ENCODE data around the gene ZNF316.
A peak's percentile ranks its signal among the peaks of the same experiment; 100 is the strongest.

The ZNF316 gene

DNA sequence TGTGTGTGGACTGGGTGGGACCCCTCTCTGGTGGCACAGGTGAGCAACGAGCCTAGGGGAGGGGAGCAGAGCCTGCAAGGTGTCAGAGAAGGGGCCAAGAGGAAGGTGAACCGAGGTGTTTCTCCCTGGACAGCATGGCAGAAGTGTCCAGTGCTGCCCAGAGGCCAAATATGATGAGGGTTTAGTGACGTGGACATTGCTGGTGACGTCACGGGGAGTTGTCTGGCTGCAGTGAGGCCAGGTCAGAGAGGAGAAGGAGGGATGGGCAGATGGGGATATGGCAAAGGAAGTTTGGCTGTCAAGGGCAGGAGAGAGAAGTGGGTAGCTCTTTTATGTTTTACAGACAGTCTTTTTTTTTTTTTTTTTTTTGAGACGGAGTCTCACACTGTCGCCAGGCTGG lies 24.3 kb upstream of the ZNF316 start:
- Histone ChIP-seq H2AFZ (ENCODE audit: low read depth, low read length) (no peak overlapping the region), H3K4me1 (ENCODE audit: low read length) (no peaks in the 10 kb centered on the region), H3K9me3 (ENCODE audit: insufficient read depth, low read length) (no peaks in the 10 kb centered on the region), H3K79me2 (ENCODE audit: low read length) (no peaks in the 10 kb centered on the region), H3K4me3 (ENCODE audit: low read length) (no peak overlapping the region), H3K27ac (ENCODE audit: low read length) (no peak overlapping the region), H4K20me1 (ENCODE audit: insufficient read depth, low read length) (no peaks in the 10 kb centered on the region), H3K27me3 (ENCODE audit: low read depth, low read length) (no peaks in the 10 kb centered on the region), H3K9ac (ENCODE audit: low read length) (no peak overlapping the region), H3K4me2 (ENCODE audit: low read length) (no peak overlapping the region), H3K36me3 (replicated peaks; ENCODE audit: low read depth, low read length) (no peaks in the 10 kb centered on the region)
- TF ChIP-seq, protein P1, sequence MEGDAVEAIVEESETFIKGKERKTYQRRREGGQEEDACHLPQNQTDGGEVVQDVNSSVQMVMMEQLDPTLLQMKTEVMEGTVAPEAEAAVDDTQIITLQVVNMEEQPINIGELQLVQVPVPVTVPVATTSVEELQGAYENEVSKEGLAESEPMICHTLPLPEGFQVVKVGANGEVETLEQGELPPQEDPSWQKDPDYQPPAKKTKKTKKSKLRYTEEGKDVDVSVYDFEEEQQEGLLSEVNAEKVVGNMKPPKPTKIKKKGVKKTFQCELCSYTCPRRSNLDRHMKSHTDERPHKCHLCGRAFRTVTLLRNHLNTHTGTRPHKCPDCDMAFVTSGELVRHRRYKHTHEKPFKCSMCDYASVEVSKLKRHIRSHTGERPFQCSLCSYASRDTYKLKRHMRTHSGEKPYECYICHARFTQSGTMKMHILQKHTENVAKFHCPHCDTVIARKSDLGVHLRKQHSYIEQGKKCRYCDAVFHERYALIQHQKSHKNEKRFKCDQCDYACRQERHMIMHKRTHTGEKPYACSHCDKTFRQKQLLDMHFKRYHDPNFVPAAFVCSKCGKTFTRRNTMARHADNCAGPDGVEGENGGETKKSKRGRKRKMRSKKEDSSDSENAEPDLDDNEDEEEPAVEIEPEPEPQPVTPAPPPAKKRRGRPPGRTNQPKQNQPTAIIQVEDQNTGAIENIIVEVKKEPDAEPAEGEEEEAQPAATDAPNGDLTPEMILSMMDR (IDR thresholded peaks at IDR 0.05; ENCODE audit: low read depth, low read length): no peak
- no peak for TF ChIP-seq EZH2phosphoT487 (IDR thresholded peaks at IDR 0.05; ENCODE audit: low read depth)

DNA sequence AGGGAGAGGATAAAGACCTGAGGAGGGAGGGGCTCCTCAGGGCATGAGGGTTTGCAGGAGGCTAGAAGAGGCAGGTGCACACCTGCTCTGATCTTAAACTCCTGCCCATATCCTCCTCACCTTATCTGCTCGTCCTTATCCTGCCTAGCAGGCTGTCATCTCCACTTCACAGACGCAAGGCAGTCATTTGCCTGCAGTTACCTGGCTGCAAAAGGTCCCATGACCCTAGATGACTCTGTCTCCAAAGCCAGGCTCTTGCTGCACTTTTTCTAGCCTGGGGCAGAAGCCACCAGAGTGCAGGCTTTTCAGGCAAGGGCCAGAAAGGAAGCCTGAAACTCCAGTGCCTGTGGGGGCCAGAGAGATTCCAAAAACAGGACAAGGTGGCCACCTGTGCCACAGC lies 23.4 kb upstream of the ZNF316 start:
- Histone ChIP-seq H3K4me2 (ENCODE audit: low read length) (no peak overlapping the region), H3K4me3 (ENCODE audit: low read length) (no peak overlapping the region), H3K36me3 (replicated peaks; ENCODE audit: low read depth, low read length) (no peaks in the 10 kb centered on the region), H3K27me3 (ENCODE audit: low read depth, low read length) (no peaks in the 10 kb centered on the region), H3K9me3 (ENCODE audit: insufficient read depth, low read length) (no peaks in the 10 kb centered on the region), H3K79me2 (ENCODE audit: low read length) (no peaks in the 10 kb centered on the region), H3K27ac (ENCODE audit: low read length) (no peak overlapping the region), H3K9ac (ENCODE audit: low read length) (no peak overlapping the region), H3K4me1 (ENCODE audit: low read length) (no peaks in the 10 kb centered on the region), H2AFZ (ENCODE audit: low read depth, low read length) (no peak overlapping the region), H4K20me1 (ENCODE audit: insufficient read depth, low read length) (no peaks in the 10 kb centered on the region)
- TF ChIP-seq, protein P1 (IDR thresholded peaks at IDR 0.05; ENCODE audit: low read depth, low read length): no peak
- TF ChIP-seq EZH2phosphoT487 (IDR thresholded peaks at IDR 0.05; ENCODE audit: low read depth): no peak

GRCh38 chr7:6614953-6615722 lies 22.0 kb upstream of the ZNF316 start, which contains the start of gene ZNF853:
TSS of gene ZNF853 (plus strand) at chr7:6615610. CDS start at chr7:6616175, 565 bp downstream.
- peak within 1 kb of the TSS; percentile 54 for H3K4me2 ChIP-seq (ENCODE audit: low read length)
- peaks cover 9% of the 10 kb centered on the region for H3K4me1 ChIP-seq (ENCODE audit: low read length)
- H3K79me2 ChIP-seq (ENCODE audit: low read length): no peaks in the 10 kb centered on the region
- H3K36me3 ChIP-seq (replicated peaks; ENCODE audit: low read depth, low read length): no peaks in the 10 kb centered on the region
- H4K20me1 ChIP-seq (ENCODE audit: insufficient read depth, low read length): no peaks in the 10 kb centered on the region
- peak within 1 kb of the TSS; percentile 56 for H3K4me3 ChIP-seq (ENCODE audit: low read length)
- H3K9ac ChIP-seq (ENCODE audit: low read length): no peak within 1 kb of the TSS
- no peaks in the 10 kb centered on the region for H3K9me3 ChIP-seq (ENCODE audit: insufficient read depth, low read length)
- TF ChIP-seq EZH2phosphoT487 (IDR thresholded peaks at IDR 0.05; ENCODE audit: low read depth): no peak
- TF ChIP-seq, protein P1 (IDR thresholded peaks at IDR 0.05; ENCODE audit: low read depth, low read length): no peak
- no peak within 1 kb of the TSS for H2AFZ ChIP-seq (ENCODE audit: low read depth, low read length)
- H3K27me3 ChIP-seq (ENCODE audit: low read depth, low read length): no peaks in the 10 kb centered on the region
- H3K27ac ChIP-seq (ENCODE audit: low read length): no peak within 1 kb of the TSS

- Histone ChIP-seq H3K4me3 (ENCODE audit: low read length) (peak overlapping the region; percentile 56), H2AFZ (ENCODE audit: low read depth, low read length) (no peak overlapping the region), H3K4me2 (ENCODE audit: low read length) (peak overlapping the region; percentile 54), H4K20me1 (ENCODE audit: insufficient read depth, low read length) (no peaks in the 10 kb centered on the region), H3K27ac (ENCODE audit: low read length) (no peak overlapping the region), H3K4me1 (ENCODE audit: low read length) (peaks cover 13% of the 10 kb centered on the region), H3K9me3 (ENCODE audit: insufficient read depth, low read length) (no peaks in the 10 kb centered on the region), H3K36me3 (replicated peaks; ENCODE audit: low read depth, low read length) (no peaks in the 10 kb centered on the region), H3K27me3 (ENCODE audit: low read depth, low read length) (no peaks in the 10 kb centered on the region), H3K9ac (ENCODE audit: low read length) (no peak overlapping the region), H3K79me2 (ENCODE audit: low read length) (no peaks in the 10 kb centered on the region)
- TF ChIP-seq, protein P1 (IDR thresholded peaks at IDR 0.05; ENCODE audit: low read depth, low read length): no peak
- no peak for TF ChIP-seq EZH2phosphoT487 (IDR thresholded peaks at IDR 0.05; ENCODE audit: low read depth)
These were observed 21.2 kb upstream of the ZNF316 start for GRCh38 chr7:6615723-6616555.
